K562 (cell line): ENCODE measurements around the gene DYNC2LI1. TPM values are rescaled to one million over a fixed set of nuclear protein-coding genes. Genes with fewer than 3 reads are reported as not detected.

Experiments used
- ATAC-seq: fragments of 200-7000 bp; cut with Tn5 transposase; 3 replicates; pipeline ENCODE4 v1.9.1; 2020; ENCODE audit warnings: moderate library complexity
- BruUV-seq: library from RNA; stranded (reverse); fragments of 400-500 nt; replicated peaks from 2 replicates; lab custom pipeline; 2021; lab: Mats Ljungman, UMichigan
- CTCF ChIA-PET: fragments of 300-600 bp; formaldehyde crosslinking; extraction: SDS; loops from one replicate; lab custom pipeline; 2021; ENCODE audit warnings: low intra/inter-chr PET ratio; lab: Yijun Ruan, JAX
- POLR2A ChIA-PET: fragments of 300-600, 350-650 bp; sonication (Branson Sonifier 250); formaldehyde crosslinking; extraction: SDS; loops from one replicate; lab custom pipeline; 2021; ENCODE audit warnings: antibody characterized with exemption, inconsistent platforms; lab: Yijun Ruan, JAX
- DNase-seq, 4 experiments: peaks; one replicate each; pipeline versions ENCODE4 v3.0.0 to v3.0.0-alpha.2; 2011 to 2018; ENCODE audit warnings: low spot score in 3 of 4, mixed read lengths in 3 of 4; ENCODE audit errors: extremely low read depth in 1 of 4
- FAIRE-seq: peaks from 2 replicates; lab custom pipeline; 2011; peaks lifted over from hg19 to GRCh38; lab: Jason Lieb, UNC
- H2AFZ ChIP-seq: 2 replicates; pipeline ENCODE4 v1.6.0; 2011; ENCODE audit warnings: low read depth, low read length, control low read depth, inconsistent platforms
- H3K27ac ChIP-seq: fragments of 200-600 bp; 3 replicates; pipeline ENCODE4 v1.8.0; 2011; ENCODE audit warnings: low read depth, mild to moderate bottlenecking, control low read depth, inconsistent platforms, low read length, moderate library complexity, mixed read lengths; ENCODE audit errors: extremely low read depth
- H3K27me3 ChIP-seq, 2 experiments: fragments of 300-600 bp in 1 of 2; 2 replicates in 1 of 2; 3 replicates in 1 of 2; pipeline versions ENCODE4 v1.6.0 to v1.8.0; 2011; ENCODE audit warnings: inconsistent platforms in 2 of 2, low read length in 2 of 2, mild to moderate bottlenecking in 1 of 2, mixed read lengths in 1 of 2, moderate library complexity in 1 of 2; ENCODE audit not compliant: control insufficient read depth in 2 of 2, insufficient read depth in 2 of 2
- H3K36me3 ChIP-seq: fragments of 300-600 bp; 3 replicates; pipeline ENCODE4 v1.8.0; 2011; ENCODE audit warnings: mild to moderate bottlenecking, low read length, inconsistent platforms; ENCODE audit not compliant: control insufficient read depth, insufficient read depth
- H3K4me1 ChIP-seq, 2 experiments: fragments of 200-600 bp in 1 of 2; replicated peaks in 1 of 2; 2 replicates in 1 of 2; 3 replicates in 1 of 2; pipeline versions ENCODE4 v1.5.1 to v1.8.0; 2011; ENCODE audit warnings: inconsistent platforms in 2 of 2, low read length in 2 of 2, mild to moderate bottlenecking in 1 of 2, mixed read lengths in 1 of 2, moderate library complexity in 1 of 2; ENCODE audit not compliant: control insufficient read depth in 2 of 2, insufficient read depth in 2 of 2
- H3K4me2 ChIP-seq: 2 replicates; pipeline ENCODE4 v1.6.1; 2011; ENCODE audit warnings: low read length, control low read depth, inconsistent platforms, mixed read lengths; ENCODE audit not compliant: insufficient read depth
- H3K4me3 ChIP-seq: fragments of 200-600 bp; sonication (generic), shearing (Covaris generic); 2 replicates; pipeline ENCODE4 v1.5.1; 2016; ENCODE audit warnings: control low read depth, inconsistent platforms
- H3K79me2 ChIP-seq: fragments of 200-600 bp; 3 replicates; pipeline ENCODE4 v1.8.0; 2011; ENCODE audit warnings: low read length, inconsistent platforms; ENCODE audit not compliant: control insufficient read depth, insufficient read depth
- H3K9ac ChIP-seq, 2 experiments: 2 replicates each; pipeline versions ENCODE4 v1.6.0 to v1.6.1; 2011; ENCODE audit warnings: low read depth in 2 of 2, low read length in 2 of 2, control low read depth in 1 of 2, inconsistent platforms in 1 of 2, mild to moderate bottlenecking in 1 of 2, mixed read lengths in 1 of 2; ENCODE audit not compliant: insufficient read depth in 1 of 2
- H3K9me1 ChIP-seq: one replicate; pipeline ENCODE4 v1.6.0; 2011; ENCODE audit warnings: inconsistent platforms, mild to moderate bottlenecking, low read length, moderate library complexity; ENCODE audit not compliant: control insufficient read depth, insufficient read depth
- H3K9me3 ChIP-seq: replicated peaks from 2 replicates; pipeline ENCODE4 v1.5.1; 2011; ENCODE audit warnings: low read depth, low read length, inconsistent platforms; ENCODE audit not compliant: control insufficient read depth, insufficient read depth
- H4K20me1 ChIP-seq: replicated peaks from 2 replicates; pipeline ENCODE4 v1.6.1; 2011; ENCODE audit warnings: low read length, inconsistent platforms, mixed read lengths; ENCODE audit not compliant: control insufficient read depth, insufficient read depth
- ARHGAP35 ChIP-seq: fragments of 450-650 bp; IDR thresholded peaks from 2 replicates; pipeline ENCODE4 v1.6.1; 2018; ENCODE audit not compliant: partially characterized antibody
- ATF2 ChIP-seq: sonication (generic); formaldehyde crosslinking; IDR thresholded peaks from 2 replicates; pipeline ENCODE4 v1.8.1; 2022; ENCODE audit warnings: missing genetic modification reagents
- BCOR ChIP-seq: fragments of 450-650 bp; IDR thresholded peaks from 2 replicates; pipeline ENCODE4 v1.6.1; 2016
- CEBPB ChIP-seq: fragments of 450-650 bp; IDR thresholded peaks from 2 replicates; pipeline ENCODE4 v1.6.1; 2016; ENCODE audit warnings: missing genetic modification characterization, missing compliant biosample characterization
- CEBPG ChIP-seq, 3 experiments: fragments of 200-800 bp in 1 of 3; sonication (Bioruptor generic) in 1 of 3; sonication (generic) in 1 of 3; formaldehyde crosslinking in 1 of 3; IDR thresholded peaks in 2 of 3; conservative IDR thresholded peaks in 1 of 3; 2 replicates each; pipeline versions ENCODE4 v1.6.1 to v1.8.0; 2016 to 2022; ENCODE audit warnings: missing compliant biosample characterization in 2 of 3, missing genetic modification characterization in 2 of 3, mild to moderate bottlenecking in 1 of 3, missing genetic modification reagents in 1 of 3
- IFI16 ChIP-seq: fragments of 250-450 bp; sonication (Bioruptor Pico); IDR thresholded peaks from 2 replicates; pipeline ENCODE4 v2.1.2; 2022; ENCODE audit warnings: mild to moderate bottlenecking, inconsistent platforms
- NEUROD1 ChIP-seq: fragments of 150-350 bp; IDR thresholded peaks from 2 replicates; pipeline ENCODE4 v1.6.1; 2014; ENCODE audit warnings: borderline replicate concordance, low read length, low read depth; ENCODE audit not compliant: partially characterized antibody
- RBM25 ChIP-seq: fragments of 200-400 bp; formaldehyde crosslinking; IDR thresholded peaks from 2 replicates; pipeline ENCODE4 v1.6.1; 2018; ENCODE audit warnings: low read length, low read depth, moderate library complexity; ENCODE audit not compliant: severe bottlenecking
- RBM39 ChIP-seq: fragments of 200-400 bp; formaldehyde crosslinking; optimal IDR thresholded peaks from 2 replicates; pipeline ENCODE3; 2018; ENCODE audit warnings: low read depth, low read length
- SMAD3 ChIP-seq: fragments of 450-650 bp; formaldehyde crosslinking; conservative IDR thresholded peaks from 2 replicates; pipeline ENCODE4 v1.4.0; 2020; ENCODE audit warnings: mild to moderate bottlenecking
- ZBTB33 ChIP-seq: sonication (generic); formaldehyde crosslinking; IDR thresholded peaks from 2 replicates; pipeline ENCODE4 v1.8.1; 2023; ENCODE audit warnings: mild to moderate bottlenecking, missing genetic modification reagents
- ZNF121 ChIP-seq: sonication (generic); formaldehyde crosslinking; conservative IDR thresholded peaks from 2 replicates; pipeline ENCODE4 v1.8.0; 2022; ENCODE audit warnings: missing genetic modification reagents
- ZNF277 ChIP-seq: fragments of 250-450 bp; sonication (Bioruptor Pico); IDR thresholded peaks from 2 replicates; pipeline ENCODE4 v1.8.0; 2022; ENCODE audit warnings: inconsistent platforms, mild to moderate bottlenecking, moderate library complexity, borderline replicate concordance
- ZNF512 ChIP-seq: IDR thresholded peaks from 2 replicates; pipeline ENCODE4 v1.6.1; 2016; ENCODE audit warnings: missing genetic modification characterization, missing compliant biosample characterization
- WGBS: fragments of 100-300 bp; shearing (Covaris generic); methylation state at CpG from one replicate; pipeline ENCODE4 v1.1.6; 2016; ENCODE audit warnings: low coverage, mixed read lengths; ENCODE audit not compliant: insufficient coverage; ENCODE audit errors: missing lambda C conversion rate; 5-methylcytosine and 5-hydroxymethylcytosine counted together
- in situ Hi-C: fragments of 300-500 bp; cut with MboI; formaldehyde crosslinking; loops from 4 replicates; pipeline ENCODE4 v1.15.0; 2018; ENCODE audit warnings: inconsistent platforms, mixed read lengths
- intact Hi-C: fragments of 100-400 bp; cut with micrococcal nuclease; formaldehyde crosslinking; loops from 2 replicates; pipeline ENCODE4 v1.14.2; 2022
- polyA plus RNA-seq, 8 experiments: library from polyadenylated mRNA; depleted of rRNA in 4 of 8; stranded (reverse) in 5 of 8; unstranded in 3 of 8; fragments of >200 nt; fragmentation: Nextera tagmentation in 2 of 8; fragmentation: Illumina TruSeq in 1 of 8; extraction: Ambion mirVana in 2 of 8; extraction: Trizol in 1 of 8; gene quantifications; 2 replicates each; pipeline versions ENCODE4 v1.2.1 to v1.2.3, GENCODE V29; 2011 to 2014; ENCODE audit warnings: inconsistent platforms in 1 of 8, missing spikeins in 1 of 8
- total RNA-seq, 7 experiments: library from RNA; depleted of rRNA in 6 of 7; stranded (reverse); fragments of >200 nt in 6 of 7; fragmentation: Illumina TruSeq in 2 of 7; extraction: Trizol in 2 of 7; gene quantifications; 2 replicates each; pipeline versions ENCODE4 v1.2.1 to v1.2.3, GENCODE V29; 2011 to 2021; ENCODE audit warnings: low replicate concordance in 1 of 7

Gene DYNC2LI1
- total and polyA plus RNA-seq, 9 of the 15 experiments (the other 6 are each of a cell fraction or from before 2014, with no cell fraction given): 12.5 to 42.2 (median 25.8) TPM

GRCh38 chr2:43725711-43726246, 48.1 kb upstream of the DYNC2LI1 start:
- no peaks in the 10 kb centered on the region for H3K9me1 ChIP-seq
- H3K27me3 ChIP-seq: no peaks in the 10 kb centered on the region
- no peak overlapping the region for H3K9ac ChIP-seq
- H3K4me3 ChIP-seq: no peak overlapping the region
- no peak overlapping the region; the same call in 1 of the 2 replicates for H3K4me2 ChIP-seq
- in situ Hi-C loops: no loop called here
- intact Hi-C loops: no loop called here
- WGBS: 35% methylated on average over 3 of the region's 3 CpGs
- TF ChIP-seq ARHGAP35 (no peak), BCOR (peak; percentile 77), ZNF121 (CRISPR knock-in tag) (peak; percentile 99), IFI16 (no peak), ZNF277 (CRISPR knock-in tag) (no peak), SMAD3 (CRISPR knock-in tag) (no peak), ZBTB33 (CRISPR knock-in tag) (no peak), ATF2 (CRISPR knock-in tag) (no peak), RBM39 (no peak), CEBPB (tag) (peak; percentile 63), ZNF512 (tag) (0 out of 2 replicates have a peak, but pooled peaks have one; percentile 10), RBM25 (peak; percentile 69), CEBPG (CRISPR knock-in tag; IDR thresholded peaks at IDR 0.05) (no peak), CEBPG (tag; conservative IDR thresholded peaks at IDR 0.05 in 1 of 2, IDR thresholded peaks at IDR 0.05 in 1 of 2) (0 out of 4 replicates have a peak, but pooled peaks of 1 of the 2 experiments have one; percentile 19), NEUROD1 (no peak)
- no peak overlapping the region for H2AFZ ChIP-seq
- no TSS peak for BruUV-seq
- ChIA-PET POLR2A (interaction anchor here (0.6 to 1.8 kb wide), 7 partner anchors 10 to 577 kb away, joined by 3 to 9 read pairs (median 5); no protein-coding TSS in a partner anchor), CTCF (no interaction called here)
- H3K36me3 ChIP-seq: no peaks in the 10 kb centered on the region
- FAIRE-seq (no peak), ATAC-seq (no peak), DNase-seq (peak in 1 of 4 experiments; percentile 3)
- H3K4me1 ChIP-seq: peaks cover 5 to 34% of the 10 kb centered on the region in 2 experiments
- H3K79me2 ChIP-seq: no peaks in the 10 kb centered on the region
- H3K9me3 ChIP-seq: peaks cover 4% of the 10 kb centered on the region; the same call in 1 of the 2 replicates
- no peaks in the 10 kb centered on the region for H4K20me1 ChIP-seq
- H3K27ac ChIP-seq: 0 out of 3 replicates have a peak overlapping the region, but pooled peaks have one; percentile 50
